GM19193 (cell line): Measurements from ENCODE around the gene GADL1.

Source experiments
- POLR2A ChIP-seq: IDR thresholded peaks from 4 replicates; pipeline ENCODE4 v1.6.1; 2011; ENCODE audit not compliant: insufficient read depth, insufficient read length; ENCODE audit errors: extremely low read depth

GADL1 gene, protein sequence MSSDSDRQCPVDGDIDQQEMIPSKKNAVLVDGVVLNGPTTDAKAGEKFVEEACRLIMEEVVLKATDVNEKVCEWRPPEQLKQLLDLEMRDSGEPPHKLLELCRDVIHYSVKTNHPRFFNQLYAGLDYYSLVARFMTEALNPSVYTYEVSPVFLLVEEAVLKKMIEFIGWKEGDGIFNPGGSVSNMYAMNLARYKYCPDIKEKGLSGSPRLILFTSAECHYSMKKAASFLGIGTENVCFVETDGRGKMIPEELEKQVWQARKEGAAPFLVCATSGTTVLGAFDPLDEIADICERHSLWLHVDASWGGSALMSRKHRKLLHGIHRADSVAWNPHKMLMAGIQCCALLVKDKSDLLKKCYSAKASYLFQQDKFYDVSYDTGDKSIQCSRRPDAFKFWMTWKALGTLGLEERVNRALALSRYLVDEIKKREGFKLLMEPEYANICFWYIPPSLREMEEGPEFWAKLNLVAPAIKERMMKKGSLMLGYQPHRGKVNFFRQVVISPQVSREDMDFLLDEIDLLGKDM

DNA sequence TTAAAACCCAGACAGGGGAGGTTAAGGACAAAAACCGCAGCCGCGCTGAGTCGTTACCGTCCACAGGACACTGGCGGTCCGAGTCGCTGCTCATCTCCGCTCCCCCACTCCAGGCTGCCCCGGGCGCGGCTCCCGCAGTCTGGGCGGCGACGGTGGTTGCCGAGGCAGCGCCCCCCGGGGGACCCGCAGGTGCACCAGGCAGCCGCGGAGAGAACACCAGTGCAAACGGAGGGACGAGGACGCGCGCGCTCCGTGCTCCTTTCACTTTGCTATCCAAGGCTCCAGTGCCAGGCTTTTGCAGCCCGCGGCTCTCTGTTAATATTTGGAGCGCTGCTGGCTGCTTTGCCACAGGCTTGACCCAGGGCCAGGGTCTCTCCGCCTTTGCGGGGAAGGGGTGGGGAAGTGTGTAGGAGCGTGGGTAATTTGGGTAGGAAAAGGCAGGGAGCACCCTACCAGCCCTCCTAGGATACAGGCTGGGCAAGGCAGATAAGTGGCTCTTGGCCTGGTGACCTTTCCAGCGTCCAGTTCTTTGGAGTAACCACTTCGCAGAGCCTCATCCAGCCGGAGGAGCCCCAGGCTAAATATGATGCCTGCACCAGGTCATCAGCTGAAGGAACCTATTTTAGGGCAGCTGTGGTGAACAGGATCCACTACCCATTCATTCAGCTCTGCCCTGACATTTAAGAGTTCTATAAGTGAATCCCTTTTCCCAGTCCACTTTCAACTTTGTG is at the start of gene GADL1:
Gene GADL1, minus strand, starts transcription at position 141 of the 731 bp plus-strand sequence. Its CDS starts 47 bp downstream, at position 94.
- no peak for TF ChIP-seq POLR2A

DNA sequence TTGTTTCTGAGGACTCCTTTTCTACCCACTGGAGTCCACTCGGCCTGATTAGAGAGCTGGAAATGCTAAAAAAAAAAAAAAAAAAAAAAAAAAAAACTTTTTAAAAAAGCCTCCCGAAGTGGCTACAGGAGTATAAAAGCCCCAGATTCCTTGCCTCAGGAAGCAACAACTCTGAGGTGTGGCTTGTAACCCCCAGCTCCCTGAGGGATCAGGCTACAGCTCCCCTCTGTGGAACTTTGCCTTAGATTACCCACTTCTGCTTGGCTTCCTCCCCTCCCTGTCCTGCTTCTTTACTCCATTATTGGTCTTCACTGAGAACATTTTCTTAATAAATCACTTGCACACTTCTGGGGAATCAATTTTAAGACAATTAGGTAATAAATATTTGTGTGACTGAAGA is 49.7 kb upstream of the GADL1 start:
- TF ChIP-seq POLR2A, result no peak

DNA sequence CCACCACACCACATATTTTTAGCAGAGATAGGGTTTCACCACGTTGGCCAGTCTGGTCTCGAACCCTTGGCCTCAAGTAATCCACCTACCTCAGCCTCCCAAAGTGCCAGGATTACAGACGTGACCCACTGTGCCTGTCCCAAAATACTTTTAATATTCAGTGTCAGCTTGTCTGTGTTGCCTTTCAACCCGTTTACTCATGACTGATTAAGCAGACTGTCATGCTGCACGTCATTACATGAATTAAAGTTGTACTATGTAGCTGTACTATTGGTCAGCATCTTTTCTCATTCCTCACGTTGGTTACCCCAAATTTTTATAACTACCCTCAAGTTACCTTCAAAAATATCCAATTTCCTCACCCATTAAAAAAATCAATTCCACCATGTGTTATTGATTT is 48.7 kb upstream of the GADL1 start:
- no peak for TF ChIP-seq POLR2A

DNA sequence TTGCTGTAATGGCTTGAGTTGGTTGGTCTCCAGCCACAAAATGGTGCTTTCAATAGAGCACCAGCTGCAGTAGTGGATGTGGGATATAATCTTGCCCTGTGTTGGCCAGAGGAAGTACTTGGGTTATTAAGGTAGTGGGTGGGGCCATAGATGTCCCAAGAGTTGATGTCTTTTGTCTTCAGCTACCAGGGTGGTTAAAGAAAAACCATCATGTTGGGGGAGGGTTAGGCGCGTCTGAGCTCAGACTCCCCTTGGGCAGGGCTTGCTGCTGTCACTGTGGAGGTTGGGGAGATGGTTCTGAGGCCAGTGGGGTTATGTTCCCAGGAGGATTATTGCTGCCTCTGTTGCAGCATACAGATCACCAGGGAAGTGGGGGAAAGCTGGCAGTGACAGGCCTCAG is 46.9 kb upstream of the GADL1 start:
- no peak for TF ChIP-seq POLR2A

DNA sequence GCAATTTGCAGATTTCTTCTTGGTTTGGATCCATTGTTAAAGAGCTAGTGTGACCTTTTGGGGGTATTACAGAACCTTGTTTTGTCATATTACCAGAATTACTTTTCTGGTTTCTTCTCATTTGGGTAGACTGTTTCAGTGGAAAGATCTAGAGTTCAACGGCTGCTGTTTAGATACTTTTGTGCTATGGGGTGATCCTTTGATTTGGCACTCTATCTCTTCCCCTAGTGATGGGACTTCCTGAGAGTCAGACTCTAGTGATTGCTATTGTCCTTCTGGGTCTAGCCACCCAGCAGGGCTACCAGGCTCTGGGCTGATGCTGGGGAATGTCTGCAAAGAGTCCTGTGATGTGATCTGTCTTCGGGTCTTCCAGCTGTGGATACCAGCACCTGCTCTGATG is 46.3 kb upstream of the GADL1 start:
- no peak for TF ChIP-seq POLR2A

DNA sequence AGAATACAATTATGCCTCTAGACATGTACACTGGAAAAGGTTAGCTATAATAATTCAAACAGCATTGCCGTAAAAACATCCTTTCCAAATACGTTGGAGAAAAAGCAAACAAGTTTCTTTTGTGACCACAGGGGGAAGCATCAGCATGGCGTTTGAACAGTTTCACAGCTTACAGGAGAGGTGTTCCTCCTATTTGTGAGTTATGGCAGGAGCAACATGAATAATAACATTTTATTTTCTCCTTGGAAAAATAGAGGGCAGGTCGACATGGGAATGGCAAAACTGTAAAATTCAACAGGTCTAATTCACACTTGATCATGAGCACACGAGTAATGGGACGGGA is 39.7 kb upstream of the GADL1 start:
- no peak for TF ChIP-seq POLR2A

DNA sequence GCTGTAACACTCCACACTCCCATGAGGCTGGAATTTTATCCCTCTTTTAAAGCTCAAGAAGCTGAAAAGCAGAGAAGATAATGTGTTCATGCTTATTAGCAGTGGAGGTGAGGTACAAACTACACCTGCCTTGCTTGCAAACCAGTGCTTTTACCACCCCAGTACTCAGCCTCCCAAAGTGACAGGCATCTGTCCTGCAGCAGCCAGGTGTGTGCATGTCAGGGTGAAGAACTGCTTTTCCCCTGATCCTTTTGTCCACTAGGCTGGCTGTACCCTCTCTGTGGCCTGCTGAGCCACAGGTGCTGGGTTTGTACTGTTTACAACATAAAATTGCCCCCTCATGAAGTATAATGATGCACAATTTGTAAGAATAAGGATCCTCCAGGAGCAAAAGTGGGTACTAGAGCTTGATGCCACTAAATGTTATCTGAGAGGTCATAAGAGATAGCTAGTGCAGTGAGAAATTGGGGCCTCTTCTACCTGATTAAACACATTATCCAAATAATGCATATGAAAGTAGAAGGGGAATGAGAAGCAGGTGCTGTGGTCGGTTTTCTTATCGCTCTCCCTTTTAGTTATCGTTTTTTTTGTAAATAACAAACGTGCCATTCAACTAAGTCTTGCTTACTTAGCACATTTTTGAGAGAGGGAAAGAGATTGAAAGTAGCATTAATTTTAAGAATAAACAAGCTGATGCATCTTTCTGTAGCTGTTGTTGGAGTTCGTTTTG is 39.2 kb upstream of the GADL1 start:
- no peak for TF ChIP-seq POLR2A

DNA sequence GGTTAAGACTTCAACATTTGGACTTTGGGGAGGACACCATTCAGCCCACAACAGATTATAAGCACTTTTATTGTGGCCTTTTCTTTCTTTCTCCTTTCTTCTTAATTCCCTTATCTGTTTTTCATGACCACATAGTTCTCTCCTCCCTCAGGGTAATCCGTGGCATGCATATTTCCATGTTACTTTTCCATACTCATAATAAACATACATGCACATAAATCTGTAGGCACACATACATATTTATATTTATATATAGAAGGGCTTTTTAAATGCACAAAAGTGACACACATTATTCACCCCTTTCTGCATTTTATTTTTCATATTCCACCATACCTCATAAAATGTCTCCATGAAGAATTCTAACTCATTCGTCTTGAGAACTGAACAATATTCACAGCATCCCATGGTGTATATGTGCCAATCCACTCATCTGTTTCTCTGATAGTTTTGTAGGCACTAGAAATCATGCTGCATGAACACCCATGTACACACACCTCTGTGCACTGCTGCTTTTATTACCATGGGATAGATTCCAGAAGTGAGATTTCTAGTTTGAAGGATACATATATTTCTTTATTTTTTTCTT is 38.1 kb upstream of the GADL1 start:
- TF ChIP-seq POLR2A, result no peak

DNA sequence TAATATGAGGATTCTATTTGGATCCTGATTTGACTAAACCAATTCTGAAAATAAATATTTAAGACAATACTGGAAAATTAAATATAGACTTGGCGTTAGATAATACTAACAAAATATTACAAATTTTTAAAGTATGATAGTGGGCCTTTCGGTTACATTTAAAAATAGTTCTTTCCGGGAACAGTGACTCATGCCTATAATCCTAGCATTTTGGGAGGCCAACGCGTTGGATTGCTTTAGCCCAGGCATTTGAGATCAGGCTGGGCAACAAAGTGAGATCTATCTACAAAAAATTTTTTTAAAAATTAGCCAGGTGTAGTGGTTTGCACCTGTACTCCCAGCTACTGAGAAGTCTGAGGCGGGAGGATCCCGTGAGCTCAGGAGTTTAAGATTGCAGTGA is 30.3 kb upstream of the GADL1 start:
- no peak for TF ChIP-seq POLR2A

DNA sequence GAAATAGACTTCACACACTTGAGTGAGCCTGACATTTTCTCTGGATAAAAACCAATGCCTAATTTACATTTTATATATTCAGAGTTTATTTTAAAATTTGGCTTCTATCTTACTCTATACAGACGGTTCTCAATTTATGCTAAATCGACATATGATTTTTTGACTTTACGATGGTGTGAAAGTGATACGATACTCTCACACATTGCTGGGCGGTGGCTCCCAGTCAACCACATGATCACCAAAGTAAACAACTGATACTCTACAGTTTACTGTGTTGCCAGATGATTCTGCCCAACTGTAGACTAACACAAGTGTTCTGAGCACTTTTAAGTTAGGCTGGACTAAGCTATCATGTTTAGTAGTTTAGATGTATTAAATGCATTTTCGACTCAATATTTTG is 25.1 kb upstream of the GADL1 start:
- TF ChIP-seq POLR2A, result no peak

DNA sequence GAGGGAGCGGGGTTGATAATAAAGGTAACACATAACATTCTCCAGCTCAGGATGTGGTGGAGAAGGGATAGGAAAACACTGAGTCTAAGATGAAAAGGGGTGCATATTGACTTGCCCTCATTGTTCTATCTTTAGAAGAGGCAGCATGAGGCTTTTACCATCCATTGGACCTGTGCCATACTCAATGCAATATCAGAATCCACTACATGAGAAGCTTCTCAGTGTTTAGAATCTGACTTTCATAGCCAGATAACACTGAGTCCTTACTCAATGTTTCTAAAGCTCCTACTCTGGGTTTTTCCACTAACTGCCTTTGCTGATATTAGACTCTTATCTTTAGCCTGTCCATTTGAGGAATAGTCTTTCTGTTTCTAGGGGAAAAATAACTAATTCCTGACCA is 24.3 kb upstream of the GADL1 start:
- no peak for TF ChIP-seq POLR2A

DNA sequence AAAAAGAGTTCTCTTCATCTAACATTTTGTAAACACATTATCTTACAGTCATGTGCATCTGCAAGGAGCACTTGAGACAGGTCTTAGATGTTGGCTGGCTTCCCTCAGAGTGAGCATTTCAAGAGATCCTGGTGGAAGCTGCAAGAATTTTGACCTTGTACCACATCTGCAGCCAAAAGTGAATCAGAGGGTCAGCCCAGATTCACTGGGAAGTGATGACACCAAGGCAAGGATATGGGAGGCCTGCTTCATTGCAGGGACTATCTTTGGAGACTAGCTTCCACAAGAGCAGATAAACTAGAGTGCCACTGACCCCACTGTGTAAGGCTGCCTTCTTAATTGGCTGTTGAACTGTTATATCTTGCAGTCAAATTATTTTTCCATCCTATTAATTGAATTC is 21.3 kb upstream of the GADL1 start:
- no peak for TF ChIP-seq POLR2A

DNA sequence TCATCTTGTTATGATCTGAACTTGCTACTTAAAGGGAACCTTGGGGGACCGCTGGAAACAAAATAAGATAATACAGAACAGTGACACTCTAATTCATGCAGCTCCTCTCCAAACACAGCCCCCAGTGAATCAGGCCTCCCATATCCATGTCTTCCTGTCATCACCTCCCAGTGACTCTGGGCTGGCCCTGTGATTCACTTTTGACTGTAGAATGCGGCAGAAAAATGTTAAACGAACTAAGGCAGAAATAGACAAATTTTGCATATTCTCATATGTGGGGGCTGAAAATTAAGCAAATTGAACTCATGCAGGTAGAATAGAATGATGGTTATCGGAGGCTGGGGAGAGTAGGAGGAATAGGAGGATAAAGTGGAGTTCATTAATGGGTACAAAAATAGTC is 20.2 kb upstream of the GADL1 start:
- TF ChIP-seq POLR2A, result no peak

DNA sequence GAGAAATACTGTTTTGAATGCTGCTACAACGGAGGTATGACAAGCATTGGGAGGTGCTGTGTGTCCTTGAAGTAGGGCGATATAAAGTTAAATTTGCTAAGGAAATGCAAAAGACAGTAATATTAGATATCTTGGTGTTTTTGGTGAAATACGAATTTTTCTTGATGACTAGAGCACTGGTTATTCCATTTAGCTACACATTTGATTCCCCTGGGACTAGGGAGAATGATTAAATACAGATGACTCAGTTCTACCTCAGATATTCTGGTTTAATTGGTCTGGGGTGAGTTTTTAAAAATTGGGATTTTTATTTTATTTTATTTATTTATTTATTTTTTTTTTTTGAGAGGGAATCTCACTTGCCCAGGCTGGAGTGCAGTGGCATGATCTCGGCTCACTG is 18.7 kb upstream of the GADL1 start:
- no peak for TF ChIP-seq POLR2A

DNA sequence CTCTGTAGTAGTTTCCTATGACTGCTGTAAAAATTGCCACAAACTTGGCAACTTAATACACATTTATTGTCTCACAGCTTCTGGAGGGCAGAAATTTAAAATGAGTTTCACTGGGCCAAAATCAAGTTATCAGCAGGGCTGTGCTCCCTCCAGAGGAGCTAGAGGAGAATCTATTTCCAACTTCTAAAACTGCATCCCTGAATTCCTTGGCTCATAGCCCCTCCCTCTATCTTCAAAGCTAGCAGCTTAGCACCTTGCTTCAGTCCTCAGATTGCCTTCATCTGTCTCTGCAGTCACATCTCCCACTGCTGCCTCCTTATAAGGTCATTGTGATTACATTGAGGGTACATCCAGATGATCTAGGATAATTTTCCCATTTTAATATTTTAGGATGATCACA is 17.8 kb upstream of the GADL1 start:
- TF ChIP-seq POLR2A, result no peak
